ELR (cell line): ENCODE results near the gene NRBP1.
A peak's percentile ranks its signal among the peaks of the same experiment; 100 is the strongest.

Source experiments
- DNase-seq: peaks from one replicate; pipeline ENCODE4 v3.0.0-alpha.2; 2015; ENCODE audit warnings: low read depth

NRBP1 gene

GRCh38 chr2:27428213-27428977, at the start of gene NRBP1:
NRBP1 (plus strand) TSS chr2:27428631; CDS start chr2:27433274, 4,643 bp downstream.
- peak; percentile 91 for DNase-seq

GRCh38 chr2:27378809-27379290, 49.6 kb upstream of the NRBP1 start:
- DNase-seq: no peak

GRCh38 chr2:27379383-27379835, 49.0 kb upstream of the NRBP1 start:
- DNase-seq: no peak

GRCh38 chr2:27379836-27380625, 48.4 kb upstream of the NRBP1 start:
- peak; percentile 73 for DNase-seq

- DNase-seq: peak; percentile 91
These were observed 47.5 kb upstream of the NRBP1 start, which contains the start of gene ZNF513 for GRCh38 chr2:27380626-27381545. ZNF513 (minus strand) TSS chr2:27380734; CDS start chr2:27380526, 208 bp downstream.

- DNase-seq: no peak
These were observed 46.8 kb upstream of the NRBP1 start for GRCh38 chr2:27381577-27382181.

- DNase-seq: no peak
These were observed 37.4 kb upstream of the NRBP1 start for GRCh38 chr2:27390822-27391679.

- DNase-seq: no peak
These were observed 35.2 kb upstream of the NRBP1 start for GRCh38 chr2:27393225-27393624.

GRCh38 chr2:27398962-27399361, 29.5 kb upstream of the NRBP1 start:
- no peak for DNase-seq

GRCh38 chr2:27400348-27401135, 27.9 kb upstream of the NRBP1 start:
- no peak for DNase-seq

- DNase-seq: peak; percentile 79
These were observed 20.5 kb upstream of the NRBP1 start for GRCh38 chr2:27407798-27408491.

- DNase-seq: peak; percentile 55
These were observed 19.7 kb upstream of the NRBP1 start for GRCh38 chr2:27408601-27409320.

GRCh38 chr2:27409321-27410073, 18.9 kb upstream of the NRBP1 start, which contains the start of gene PPM1G:
PPM1G (minus strand) TSS chr2:27409591; CDS start chr2:27409422, 169 bp downstream.
- peak; percentile 94 for DNase-seq

GRCh38 chr2:27412419-27413152, 15.8 kb upstream of the NRBP1 start:
- DNase-seq: no peak

GRCh38 chr2:27416151-27416550, 12.3 kb upstream of the NRBP1 start:
- DNase-seq: no peak

- no peak for DNase-seq
These were observed 7.4 kb upstream of the NRBP1 start for GRCh38 chr2:27420996-27421395.
